Hematopoietic multipotent progenitor cell treated with erythropoietin and hydrocortisone succinate and interleukin-3 and kit ligand, for 4 days (in vitro differentiated cells): ENCODE measurements around the gene FAM111B.
A peak's percentile ranks its signal among the peaks of the same experiment; 100 is the strongest.

Experiments used
- DNase-seq: peaks from one replicate; pipeline ENCODE4 v3.0.0-alpha.2; 2015

The FAM111B gene

DNA sequence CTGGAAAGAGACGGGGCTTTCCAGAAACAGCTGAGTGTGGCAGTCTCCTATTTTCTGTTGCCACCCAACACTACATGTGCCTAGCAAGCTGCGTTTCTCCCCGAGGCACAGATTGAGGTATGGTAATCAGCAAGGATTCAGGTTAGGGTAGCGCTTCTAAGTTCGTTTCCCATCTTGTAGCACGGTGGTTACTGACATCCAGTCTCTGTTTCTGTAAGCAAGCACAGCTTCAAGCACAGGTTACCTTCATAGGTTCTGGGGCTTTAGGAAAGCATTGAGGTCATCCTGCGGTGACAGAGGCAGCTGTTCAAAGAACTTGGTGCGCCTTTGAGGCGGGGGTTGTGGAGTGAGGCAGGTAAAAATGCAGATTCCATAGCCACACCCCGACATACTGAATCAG lies 684 bp downstream of the FAM111B start:
- DNase-seq, result peak; percentile 13

DNA sequence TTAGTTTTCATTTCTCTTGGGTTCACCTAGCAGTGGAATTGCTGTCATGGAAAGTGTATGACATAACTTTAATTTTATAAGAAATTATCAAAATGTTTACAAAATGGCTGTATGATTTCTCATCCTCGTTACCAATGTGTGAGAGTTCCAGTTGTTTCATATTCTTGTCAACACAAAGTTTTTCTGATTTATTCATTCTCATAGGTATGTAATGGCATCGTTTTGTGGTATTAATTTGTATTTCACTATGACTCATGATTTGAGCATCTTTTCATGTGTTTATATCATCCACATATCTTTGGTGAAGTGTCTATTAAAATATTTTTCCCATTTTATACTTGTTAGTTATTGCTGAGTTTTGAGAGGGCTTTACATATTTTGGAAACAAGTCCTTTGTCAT lies 5.5 kb downstream of the FAM111B start:
- no peak for DNase-seq

DNA sequence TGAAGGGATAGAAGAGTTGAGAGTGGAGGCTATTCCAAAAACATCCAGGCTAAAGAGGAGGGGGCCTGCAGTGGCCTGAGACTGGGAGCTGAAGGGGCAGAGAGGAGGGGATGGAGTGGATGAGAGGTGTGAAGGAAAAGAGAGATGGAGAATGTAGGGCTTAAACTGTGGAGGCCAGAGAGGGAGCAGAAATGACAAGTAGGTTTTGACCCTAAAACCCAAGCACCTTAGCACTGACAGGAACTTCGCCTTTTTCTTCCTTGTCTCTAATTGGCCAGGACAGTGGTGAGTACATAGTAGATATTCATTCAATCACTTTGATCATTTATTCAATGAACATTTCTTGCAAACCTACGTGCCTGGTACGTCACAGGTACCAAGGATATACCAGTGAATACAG lies 7.3 kb downstream of the FAM111B start:
- DNase-seq, result no peak

DNA sequence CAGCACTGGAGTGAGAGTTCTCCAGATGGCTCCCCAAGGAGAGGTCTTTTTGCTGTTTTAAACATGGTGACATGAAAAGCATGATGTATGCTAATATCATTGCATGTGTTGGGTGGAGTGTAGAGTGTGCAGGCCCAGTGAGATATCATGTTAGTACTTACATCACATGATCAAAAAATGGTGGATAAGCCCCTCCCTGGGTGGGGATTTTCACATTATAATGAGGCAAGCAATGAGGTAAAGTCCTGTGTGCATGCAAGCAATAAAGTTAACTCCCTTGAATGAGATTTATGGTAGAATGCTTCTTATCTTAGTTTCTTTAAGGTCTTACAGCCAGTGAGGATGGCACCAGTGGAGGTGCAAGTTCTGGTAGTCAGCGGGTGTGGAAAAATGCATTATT lies 8.5 kb downstream of the FAM111B start:
- DNase-seq, result no peak

DNA sequence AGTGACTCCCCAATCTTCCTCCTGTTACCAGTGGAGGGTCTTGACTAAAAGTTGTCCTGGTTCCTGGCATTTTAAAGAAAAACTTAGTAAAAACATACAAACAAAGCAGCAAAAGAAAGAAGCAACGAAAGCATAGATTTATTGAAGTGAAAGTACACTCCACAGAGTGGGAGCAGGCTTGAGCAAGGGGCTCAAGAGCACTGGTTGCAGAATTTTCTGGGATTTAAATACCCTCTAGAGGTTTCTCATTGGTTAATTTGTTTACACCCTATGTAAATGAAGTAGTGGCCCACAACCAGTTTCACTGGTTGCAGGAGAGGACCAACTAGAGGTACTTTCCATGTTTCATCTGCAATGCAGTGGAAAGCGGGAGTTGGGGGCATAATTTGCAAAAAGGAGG lies 10.7 kb downstream of the FAM111B start:
- DNase-seq, result no peak

DNA sequence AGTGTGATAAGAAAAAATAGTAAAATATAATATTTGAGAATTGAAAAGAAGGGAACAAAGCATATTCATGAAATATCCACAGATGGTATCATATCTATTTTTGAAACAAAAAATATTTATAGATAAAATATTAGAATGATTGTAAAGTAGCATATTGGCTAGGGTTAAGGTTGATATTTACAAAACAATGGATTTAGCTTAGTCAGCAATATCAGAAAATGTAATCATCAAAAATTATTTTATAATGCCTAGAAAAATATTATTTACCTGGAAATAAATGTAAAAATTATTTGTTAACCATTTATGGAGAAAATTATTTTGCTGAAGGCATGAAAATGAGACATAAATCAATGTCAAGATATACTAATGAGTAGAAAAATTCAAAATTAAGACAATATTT lies 12.8 kb downstream of the FAM111B start:
- DNase-seq, result no peak

DNA sequence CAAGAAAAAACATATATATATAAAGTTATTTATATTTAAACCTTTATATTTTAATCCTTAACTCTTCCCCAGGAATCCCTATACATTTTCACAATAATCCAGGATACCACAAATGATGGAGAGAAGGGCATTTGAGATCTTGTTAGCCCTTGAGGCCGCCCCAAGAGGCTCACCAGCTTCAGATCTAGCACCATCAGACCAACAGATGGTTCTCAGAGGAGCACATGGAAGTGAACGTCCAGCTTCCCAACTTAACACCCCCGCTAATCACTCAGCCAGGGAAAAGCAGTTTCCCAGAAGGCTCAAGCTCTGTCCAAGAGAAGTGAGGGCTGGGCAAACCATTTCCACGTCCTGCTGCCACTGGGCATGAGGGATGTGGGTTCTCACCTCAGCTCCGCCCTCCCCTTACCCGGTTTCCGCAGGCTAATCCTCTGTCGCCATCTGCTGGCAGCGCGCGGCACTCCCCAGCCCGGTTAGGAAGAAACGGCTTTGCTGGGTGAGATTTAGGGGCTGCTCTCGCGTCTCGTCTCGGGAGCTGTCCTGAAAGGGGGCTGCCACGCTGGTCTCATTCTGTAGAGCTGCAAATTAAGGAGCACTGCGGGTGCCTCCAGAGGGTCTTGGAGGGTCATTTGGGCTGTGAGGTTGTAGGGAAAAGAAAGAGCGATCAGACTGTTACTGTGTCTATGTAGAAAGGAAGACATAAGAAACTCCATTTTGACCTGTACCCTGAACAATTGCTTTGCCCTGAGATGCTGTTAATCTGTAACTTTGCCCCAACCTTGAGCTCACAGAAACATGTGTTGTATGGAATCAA lies 28.8 kb downstream of the FAM111B start:
- DNase-seq, result peak; percentile 94

DNA sequence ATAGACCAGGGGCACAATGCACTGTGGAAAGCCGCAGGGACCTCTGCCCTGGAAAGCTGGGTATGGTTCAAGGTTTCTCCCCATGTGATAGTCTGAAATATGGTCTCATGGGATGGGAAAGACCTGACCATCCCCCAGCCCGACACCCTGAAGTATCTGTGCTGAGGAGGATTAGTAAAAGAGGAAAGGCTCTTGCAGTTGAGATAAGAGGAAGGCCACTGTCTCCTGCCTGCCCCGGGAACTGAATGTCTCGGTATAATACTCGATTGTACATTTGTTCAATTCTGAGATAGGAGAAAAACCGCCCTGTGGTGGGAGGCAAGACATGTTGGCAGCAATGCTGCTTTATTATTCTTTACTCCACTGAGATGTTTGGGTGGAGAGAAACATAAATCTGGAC lies 29.5 kb downstream of the FAM111B start:
- DNase-seq, result peak; percentile 87

DNA sequence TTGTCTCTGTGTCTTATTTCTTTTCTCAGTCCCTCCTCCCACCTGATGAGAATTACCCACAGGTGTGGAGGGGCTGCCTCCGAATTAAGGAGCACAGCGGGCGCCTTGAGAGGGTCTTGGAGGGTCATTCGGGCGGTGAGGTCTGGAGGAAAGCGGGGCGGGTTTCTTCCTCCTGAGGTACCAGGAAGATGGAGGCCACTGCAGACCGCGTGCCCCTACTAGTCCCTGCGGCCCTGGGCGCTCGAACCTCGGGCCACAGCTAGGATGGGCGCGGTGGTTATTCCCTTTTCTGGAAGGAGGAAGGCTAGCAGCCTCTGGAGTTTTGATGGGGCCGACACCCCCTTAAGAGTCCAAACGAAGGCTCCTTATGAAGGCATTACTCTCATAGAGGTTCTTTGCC lies 30.2 kb downstream of the FAM111B start:
- DNase-seq, result no peak

DNA sequence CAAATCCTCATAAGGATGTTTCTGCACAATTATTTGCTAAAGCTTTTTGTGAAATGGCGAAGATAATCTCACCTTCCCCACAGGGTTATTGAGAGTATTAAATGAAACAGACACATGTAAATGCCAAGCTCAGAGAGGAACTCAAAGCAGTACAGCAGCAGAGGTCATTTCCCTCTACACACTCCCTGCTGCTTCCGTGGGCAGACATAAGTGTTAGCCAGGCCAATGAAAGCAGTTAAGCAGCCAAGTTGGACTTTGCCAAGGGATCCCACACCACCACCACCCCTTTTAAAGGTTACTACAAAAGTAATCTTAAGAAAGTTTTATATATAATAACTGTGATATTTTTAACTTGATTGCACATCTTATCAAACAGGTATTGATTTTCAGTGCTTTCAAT lies 31.6 kb downstream of the FAM111B start:
- DNase-seq, result no peak

DNA sequence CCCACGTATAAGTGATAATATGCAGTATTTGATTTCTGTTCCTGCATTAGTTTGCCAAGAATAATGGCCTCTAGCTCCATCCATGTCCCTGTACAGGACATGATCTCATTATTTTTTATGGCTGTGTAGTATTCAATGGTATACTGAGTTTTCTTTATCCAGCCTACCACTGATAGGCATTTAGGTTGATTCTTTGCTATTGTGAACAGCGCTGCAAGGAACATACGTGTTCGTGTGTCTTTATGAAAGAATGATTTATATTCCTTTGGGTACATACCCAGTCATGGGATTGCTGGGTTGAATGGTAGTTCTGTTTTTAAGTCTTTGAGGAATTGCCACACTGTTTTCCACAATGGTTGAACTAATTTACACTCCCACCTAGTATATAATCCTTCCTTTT lies 34.2 kb downstream of the FAM111B start:
- DNase-seq, result no peak

DNA sequence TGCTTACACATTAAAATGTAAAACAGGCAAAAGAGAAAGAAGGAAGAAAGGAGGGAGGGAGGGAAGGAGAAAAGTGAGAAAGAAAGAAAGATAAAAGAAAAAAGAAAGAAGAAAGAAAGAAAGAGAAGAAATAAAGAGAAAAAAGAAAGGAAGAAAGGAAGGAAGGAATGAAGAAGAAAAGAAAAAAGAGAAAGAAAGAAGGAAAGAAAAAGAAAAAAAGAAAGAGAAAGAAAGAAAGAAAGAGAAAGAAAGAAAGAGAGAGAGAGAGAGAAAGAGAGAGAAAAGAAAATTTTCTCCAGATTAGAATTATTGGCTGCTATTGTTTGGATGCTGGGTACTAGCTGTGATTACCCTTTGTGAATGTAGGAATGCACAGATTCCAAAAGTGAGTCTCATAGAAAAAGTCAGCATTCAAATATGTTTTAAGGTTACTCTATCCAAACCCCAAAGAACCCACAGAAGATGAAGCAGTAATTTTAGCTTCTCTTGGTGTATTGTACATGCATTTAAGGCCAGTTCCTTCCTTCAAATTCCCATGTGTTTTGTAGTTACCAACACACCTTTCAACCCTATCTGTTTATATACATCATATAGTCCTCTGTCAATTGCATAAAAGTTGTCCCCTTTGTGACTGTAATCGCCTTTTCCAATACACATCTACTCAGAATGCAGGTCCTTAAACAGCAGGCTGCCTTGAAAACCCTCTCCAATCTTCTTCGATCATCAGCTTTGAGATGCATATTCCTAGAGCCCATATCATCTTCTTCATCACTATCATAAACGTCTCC lies 34.8 kb downstream of the FAM111B start:
- DNase-seq, result peak; percentile 25

DNA sequence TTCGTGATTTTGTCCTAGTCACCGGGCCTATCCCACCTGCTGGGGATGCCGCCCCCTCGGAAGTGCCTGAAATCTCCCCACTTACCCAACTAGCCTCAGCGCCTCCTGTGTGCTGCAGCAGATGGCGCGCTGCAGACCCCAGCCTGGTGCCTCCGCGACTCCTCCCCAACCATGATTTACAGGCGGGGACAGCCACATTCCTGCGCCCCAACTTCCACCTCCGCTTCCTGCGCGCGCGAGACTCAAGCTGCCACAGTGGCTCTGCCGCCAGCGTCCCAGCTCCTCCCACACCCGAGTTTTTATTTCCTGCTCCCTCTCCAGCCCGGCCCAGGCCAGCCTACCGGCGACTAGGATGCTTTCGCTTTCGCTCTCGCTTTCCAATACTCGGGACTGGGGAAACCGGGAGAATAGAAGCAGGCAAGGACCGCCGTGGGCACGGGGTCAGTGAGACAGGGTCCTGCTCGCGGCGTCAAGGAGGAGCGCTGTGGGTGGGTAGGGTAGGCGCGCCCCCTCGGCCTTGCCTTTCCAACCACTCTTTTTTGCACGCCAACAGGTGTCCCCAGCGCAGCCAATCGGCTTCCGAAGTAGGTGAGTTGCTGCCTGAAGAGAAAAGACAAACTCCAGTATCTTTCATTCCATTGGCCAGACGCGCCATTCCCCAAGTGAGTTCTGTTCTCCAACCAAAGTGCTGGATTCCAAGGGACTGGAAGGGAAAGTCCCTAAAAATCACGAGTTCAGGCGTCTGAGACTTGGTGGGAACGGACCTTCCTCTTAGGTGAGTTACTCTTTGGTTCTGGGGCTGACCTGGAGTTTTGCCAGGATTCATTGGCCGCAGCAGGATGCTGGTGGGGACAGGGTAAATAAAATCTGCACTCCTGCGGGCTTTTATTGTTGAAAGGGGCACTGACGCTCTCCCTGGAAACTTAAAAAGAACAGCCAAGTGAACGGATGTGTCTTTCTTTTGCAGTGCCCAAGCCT lies 35.8 kb downstream of the FAM111B start, which contains the start of gene FAM111A:
TSS of gene FAM111A (plus strand) at position 327 of the 978 bp plus-strand sequence. CDS start 6,017 bp downstream, outside the sequence.
- DNase-seq, result peak; percentile 95

DNA sequence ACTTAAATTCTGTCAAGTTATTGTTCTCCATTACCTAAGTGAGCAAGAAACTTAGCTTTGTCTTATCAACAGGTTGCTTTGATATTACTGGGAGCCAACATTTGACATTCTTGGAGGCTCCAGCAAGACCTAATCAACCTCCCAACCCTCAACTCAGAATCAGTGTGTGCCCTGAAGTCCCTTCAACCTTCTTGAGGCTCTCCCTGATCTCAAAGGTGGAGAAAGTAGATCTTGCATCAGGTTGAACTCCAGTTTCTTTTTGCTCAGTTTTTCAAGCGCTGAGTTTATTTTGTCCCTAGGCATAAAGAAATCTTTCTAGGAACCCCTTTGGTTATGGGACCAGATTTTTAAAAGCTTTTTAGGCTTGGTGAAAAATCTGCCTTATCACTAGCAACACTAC lies 37.1 kb downstream of the FAM111B start:
- peak; percentile 13 for DNase-seq

DNA sequence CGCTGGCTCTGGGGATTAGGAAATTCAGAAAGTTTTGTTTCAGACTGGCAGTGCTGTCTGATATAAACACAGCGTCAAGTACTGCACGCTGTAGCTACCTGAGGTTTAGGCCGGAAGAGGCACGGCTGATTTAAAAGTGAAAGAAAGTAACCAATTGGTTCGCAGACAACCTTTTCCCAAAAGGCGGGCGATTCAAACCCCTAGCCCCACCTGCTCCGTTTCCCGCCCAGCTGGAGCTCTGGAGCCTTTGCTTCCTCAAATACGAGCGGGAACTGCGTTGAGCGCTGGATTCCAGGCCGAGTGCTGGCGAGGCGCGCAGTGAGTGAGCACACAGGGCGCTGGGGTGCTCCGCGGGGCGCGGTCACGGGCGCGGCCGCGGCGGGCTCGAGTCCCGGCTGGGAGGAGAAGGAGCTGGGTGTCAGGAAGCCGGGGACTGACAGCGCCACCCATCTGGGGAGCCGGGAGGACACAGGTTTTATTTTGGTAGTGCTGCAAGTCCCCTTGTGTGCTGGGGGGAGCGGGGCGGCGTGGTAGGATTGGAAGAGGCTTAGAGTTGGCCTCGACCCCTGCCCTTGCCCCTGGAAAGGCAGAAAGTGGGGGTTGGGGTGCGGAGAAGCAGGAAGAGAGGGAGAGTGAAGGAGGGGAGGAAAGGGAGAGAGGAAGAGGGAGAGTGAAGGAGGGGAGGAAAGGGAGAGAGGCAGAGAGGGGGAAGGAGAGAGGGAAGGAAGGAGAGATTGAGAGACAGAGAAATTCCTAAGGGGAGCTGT lies 37.7 kb downstream of the FAM111B start:
- DNase-seq, result peak; percentile 96

DNA sequence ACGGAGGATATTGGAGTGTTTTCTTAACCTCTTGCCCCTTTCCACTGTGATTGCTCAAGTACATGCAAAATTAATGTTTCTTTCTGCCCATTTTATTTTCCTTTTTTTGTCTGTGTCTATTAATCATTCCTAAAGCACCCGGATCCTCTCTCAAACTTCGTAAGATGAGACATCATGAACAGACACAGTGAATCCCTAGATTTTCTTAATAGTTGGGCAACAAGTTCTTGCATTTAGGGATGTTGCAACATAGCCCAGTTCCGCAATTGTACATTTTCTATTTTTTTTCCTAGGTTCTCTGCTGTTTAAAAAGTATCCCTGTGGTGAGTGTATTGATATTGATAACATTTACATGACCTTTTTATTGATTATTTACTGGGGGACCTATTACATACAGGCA lies 38.5 kb downstream of the FAM111B start:
- peak; percentile 66 for DNase-seq

DNA sequence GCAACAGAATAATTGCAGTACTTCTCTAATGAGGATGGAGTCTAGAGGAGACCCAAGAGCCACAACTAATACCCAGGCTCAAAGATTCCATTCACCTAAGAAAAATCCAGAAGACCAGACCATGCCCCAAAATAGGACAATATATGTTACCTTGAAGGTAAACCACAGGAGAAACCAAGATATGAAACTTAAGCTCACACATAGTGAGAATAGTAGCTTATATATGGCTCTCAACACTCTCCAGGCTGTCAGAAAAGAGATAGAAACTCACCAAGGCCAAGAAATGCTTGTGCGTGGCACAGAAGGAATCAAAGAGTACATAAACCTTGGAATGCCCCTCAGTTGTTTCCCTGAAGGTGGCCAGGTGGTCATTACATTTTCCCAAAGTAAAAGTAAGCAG lies 44.7 kb downstream of the FAM111B start:
- DNase-seq, result no peak

DNA sequence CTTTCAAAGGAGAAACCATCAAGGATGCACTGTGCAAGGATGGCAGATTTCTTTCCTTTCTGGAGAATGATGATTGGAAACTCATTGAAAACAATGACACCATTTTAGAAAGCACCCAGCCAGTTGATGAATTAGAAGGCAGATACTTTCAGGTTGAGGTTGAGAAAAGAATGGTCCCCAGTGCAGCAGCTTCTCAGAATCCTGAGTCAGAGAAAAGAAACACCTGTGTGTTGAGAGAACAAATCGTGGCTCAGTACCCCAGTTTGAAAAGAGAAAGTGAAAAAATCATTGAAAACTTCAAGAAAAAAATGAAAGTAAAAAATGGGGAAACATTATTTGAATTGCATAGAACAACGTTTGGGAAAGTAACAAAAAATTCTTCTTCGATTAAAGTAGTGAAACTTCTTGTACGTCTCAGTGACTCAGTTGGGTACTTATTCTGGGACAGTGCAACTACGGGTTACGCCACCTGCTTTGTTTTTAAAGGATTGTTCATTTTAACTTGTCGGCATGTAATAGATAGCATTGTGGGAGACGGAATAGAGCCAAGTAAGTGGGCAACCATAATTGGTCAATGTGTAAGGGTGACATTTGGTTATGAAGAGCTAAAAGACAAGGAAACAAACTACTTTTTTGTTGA lies 45.4 kb downstream of the FAM111B start:
- no peak for DNase-seq

DNA sequence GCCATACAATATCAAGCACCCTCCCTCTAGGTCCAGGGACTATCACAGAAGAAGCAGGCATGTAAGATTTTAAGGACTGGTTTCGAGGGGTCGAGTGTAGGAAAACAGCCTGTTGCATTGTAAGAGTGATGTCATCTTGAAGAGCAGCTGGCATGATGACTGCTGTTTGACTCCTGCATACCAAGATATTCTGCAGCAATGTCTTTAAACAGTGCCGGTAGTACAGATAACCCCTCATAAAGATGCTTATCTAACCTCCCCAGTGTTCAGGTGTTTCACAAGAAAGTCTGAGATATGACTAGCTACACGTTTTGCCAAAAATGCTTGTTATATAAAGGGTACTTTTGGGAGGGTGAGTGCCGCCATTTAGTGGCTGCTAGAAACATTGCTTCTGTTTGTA lies 47.6 kb downstream of the FAM111B start:
- peak; percentile 26 for DNase-seq

DNA sequence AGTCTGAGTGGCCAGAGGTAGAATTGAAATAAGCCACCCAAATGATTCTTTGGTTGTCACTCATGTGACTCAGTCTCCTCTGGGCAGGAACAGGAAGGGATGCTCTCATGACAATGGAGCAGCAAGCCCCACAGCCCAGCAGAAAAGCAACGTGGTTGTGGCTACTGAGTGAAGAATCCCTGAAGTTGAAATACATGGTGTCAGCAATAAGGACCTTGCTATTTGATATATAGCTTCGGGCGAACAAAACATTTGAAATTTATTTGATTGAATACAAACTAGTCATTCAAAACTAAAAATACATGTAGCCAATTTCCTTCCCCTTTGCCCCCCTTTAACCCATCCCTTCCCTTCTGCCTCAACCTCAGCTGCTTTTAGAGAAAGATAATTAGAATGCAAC lies 50.4 kb downstream of the FAM111B start:
- DNase-seq, result no peak

DNA sequence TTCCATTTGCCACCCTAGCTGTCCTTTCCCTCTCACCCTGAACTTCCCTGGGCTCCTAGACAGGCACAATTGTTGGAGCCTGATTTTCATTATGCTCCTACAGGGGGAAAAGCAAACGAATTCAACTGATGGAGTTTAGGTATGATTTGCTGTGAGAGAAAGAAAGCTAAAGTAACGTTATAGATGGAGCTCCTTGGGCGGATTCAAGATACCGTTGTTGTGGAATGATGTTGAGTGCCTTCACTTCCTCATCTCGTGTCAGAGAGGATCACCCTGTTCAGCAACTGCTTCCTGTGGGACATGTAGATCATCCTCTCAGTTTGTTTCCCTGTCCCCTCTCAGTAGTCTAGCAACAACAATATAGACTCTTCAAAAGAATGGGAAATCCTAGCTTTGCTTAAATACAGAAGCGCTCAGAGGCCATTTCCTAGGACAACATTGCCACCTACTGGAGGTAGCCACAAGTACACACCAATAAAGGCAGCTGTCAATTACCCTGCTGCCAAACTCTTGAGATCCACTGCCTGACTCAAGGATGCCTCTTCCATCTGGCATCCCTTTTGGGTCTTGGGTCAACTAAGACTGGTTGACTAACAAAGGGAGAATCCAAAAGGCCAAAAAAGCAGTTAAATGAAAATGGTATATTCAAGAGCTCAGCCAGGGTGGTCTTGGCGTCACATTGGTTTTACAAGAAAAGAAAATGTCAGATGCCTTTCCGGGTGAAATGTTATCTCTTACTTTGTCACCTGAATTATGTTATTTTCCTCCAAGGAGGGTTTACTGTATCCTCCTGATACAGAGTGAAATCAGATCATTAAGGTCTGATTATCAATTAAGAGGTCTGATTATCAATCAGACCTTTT lies 51.4 kb downstream of the FAM111B start:
- DNase-seq, result peak; percentile 90
